ENCODE data around the gene MBD3L4. TPM values are rescaled to one million over a fixed set of nuclear protein-coding genes. Genes with fewer than 3 reads are reported as not detected.
A peak's percentile ranks its signal among the peaks of the same experiment; 100 is the strongest.

The MBD3L4 gene
- total and polyA plus RNA-seq, 10 of the 15 experiments (the other 5 are each of a cell fraction or from before 2014, with no cell fraction given): not detected

GRCh38 chr19:7013678-7014077, 26.3 kb downstream of the MBD3L4 start (continued):
- TF ChIP-seq CEBPZ (IDR thresholded peaks at IDR 0.05; ENCODE audit: low read depth, low read length) (no peak), CEBPB (IDR thresholded peaks at IDR 0.05; ENCODE audit: borderline replicate concordance in 1 of 2, low read depth in 2 of 2, low read length in 2 of 2) (no peak), SPI1 (IDR thresholded peaks at IDR 0.05; ENCODE audit: borderline replicate concordance, insufficient read depth, low read depth, low read length) (peak; percentile 87), MAX (IDR thresholded peaks at IDR 0.05; ENCODE audit: low read depth, low read length) (peak; percentile 64), BCL3 (IDR thresholded peaks at IDR 0.05; ENCODE audit: borderline replicate concordance, insufficient read depth, low read depth, low read length, poor library complexity, severe bottlenecking) (no peak), ZNF207 (IDR thresholded peaks at IDR 0.05; ENCODE audit: borderline replicate concordance) (no peak), CUX1 (IDR thresholded peaks at IDR 0.05; ENCODE audit: insufficient replicate concordance, low read depth, low read length) (peak; percentile 20), RAD21 (IDR thresholded peaks at IDR 0.05; ENCODE audit: insufficient read depth, low read depth, low read length) (no peak), GATAD2B (conservative IDR thresholded peaks at IDR 0.05; ENCODE audit: low read depth) (no peak), E4F1 (IDR thresholded peaks at IDR 0.05; ENCODE audit: borderline replicate concordance, partially characterized antibody) (no peak), IKZF1 (conservative IDR thresholded peaks at IDR 0.05) (peak; percentile 83), HDGF (IDR thresholded peaks at IDR 0.05) (no peak), RUNX3 (IDR thresholded peaks at IDR 0.05; ENCODE audit: low read length) (peak; percentile 87), HDAC2 (IDR thresholded peaks at IDR 0.05) (no peak), ASH2L (IDR thresholded peaks at IDR 0.05; ENCODE audit: borderline replicate concordance, low read depth) (no peak), NR2C2 (IDR thresholded peaks at IDR 0.05; ENCODE audit: borderline replicate concordance, control insufficient read depth, insufficient read length, low read depth) (no peak), SRF (IDR thresholded peaks at IDR 0.05; ENCODE audit: low read depth in 2 of 2, low read length in 2 of 2) (no peak)

Data from GM12878 (cell line).